Naive B cell (primary cell): ENCODE data around the gene RBM18. TPM values are rescaled to one million over a fixed set of nuclear protein-coding genes. Genes with fewer than 3 reads are reported as not detected.

Experiments used
- ATAC-seq, 2 donors: fragments of 150-1000 bp; cut with Tn5 transposase; 2 replicates each; pipeline ENCODE4 v1.10.0; 2021; ENCODE audit warnings: low read depth in 2 of 2, mild to moderate bottlenecking in 2 of 2, moderate library complexity in 2 of 2
- DNase-seq: peaks from one replicate; pipeline ENCODE4 v3.0.0; 2022
- H3K27ac Mint-ChIP-seq, 6 donors: one replicate each; pipeline ENCODE4 v1.8.0; 2020 to 2022; ENCODE audit warnings: mild to moderate bottlenecking in 6 of 6, mixed read lengths in 6 of 6, moderate library complexity in 5 of 6, inconsistent platforms in 2 of 6
- H3K27me3 Mint-ChIP-seq, 3 donors: one replicate each; pipeline ENCODE4 v1.8.0; 2021 to 2022; ENCODE audit warnings: mixed read lengths in 3 of 3, mild to moderate bottlenecking in 1 of 3
- H3K36me3 Mint-ChIP-seq, 2 donors: one replicate each; pipeline ENCODE4 v1.8.0; 2020 to 2022; ENCODE audit warnings: mixed read lengths in 2 of 2, inconsistent platforms in 1 of 2, mild to moderate bottlenecking in 1 of 2
- H3K4me1 Mint-ChIP-seq, 3 donors: one replicate each; pipeline ENCODE4 v1.8.0; 2020 to 2022; ENCODE audit warnings: mixed read lengths in 3 of 3, inconsistent platforms in 1 of 3, mild to moderate bottlenecking in 1 of 3, moderate library complexity in 1 of 3
- H3K4me3 Mint-ChIP-seq, 8 donors: one replicate each; pipeline ENCODE4 v1.8.0; 2020 to 2022; ENCODE audit warnings: mild to moderate bottlenecking in 8 of 8, mixed read lengths in 8 of 8, moderate library complexity in 8 of 8, inconsistent platforms in 2 of 8
- H3K9me3 Mint-ChIP-seq, 7 donors: one replicate each; pipeline ENCODE4 v1.8.0; 2020 to 2022; ENCODE audit warnings: mixed read lengths in 7 of 7, mild to moderate bottlenecking in 5 of 7, inconsistent platforms in 2 of 7, moderate library complexity in 1 of 7
- polyA plus RNA-seq, 6 donors: library from polyadenylated mRNA; unstranded; fragments of 300-500 nt; fragmentation: Illumina TruSeq; gene quantifications; one replicate each; pipeline ENCODE4 v1.2.3, GENCODE V29; 2021; ENCODE audit warnings: low read depth in 6 of 6

RBM18 gene
- polyA plus RNA-seq, 6 donors from 2014 or later, result 16.4 to 30.3 (median 21.6) TPM

DNA sequence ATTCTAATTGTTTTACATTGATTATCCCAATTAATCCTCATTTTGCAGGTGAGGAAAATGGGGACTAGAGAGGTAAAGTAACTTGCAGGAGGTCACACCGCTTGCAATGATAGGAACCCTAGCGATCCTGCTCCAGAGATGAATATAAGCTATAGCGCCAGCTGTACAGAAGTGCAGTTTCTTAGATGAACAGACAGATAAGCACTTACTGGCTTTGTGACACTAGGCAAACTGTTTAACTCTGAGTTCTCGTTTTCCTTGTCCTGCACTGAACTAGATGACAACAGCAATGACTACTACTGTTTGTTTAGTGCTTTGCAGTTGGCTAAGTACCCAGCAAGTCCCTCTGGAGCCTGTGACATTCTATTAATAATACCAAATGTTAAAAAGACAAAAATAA, 47.0 kb downstream of the RBM18 start:
- Mint-ChIP-seq H3K4me3 (peak overlapping the region in 1 of 8 donors; percentile 32), H3K36me3 (no peaks in the 10 kb centered on the region), H3K9me3 (peaks cover 0 to 3% (median 0%) of the 10 kb centered on the region in 7 donors), H3K27me3 (peaks cover 85 to 93% (median 91%) of the 10 kb centered on the region in 3 donors), H3K4me1 (peaks cover 20 to 42% (median 35%) of the 10 kb centered on the region in 3 donors), H3K27ac (no peak overlapping the region)
- DNase-seq, result no peak
- no peak for ATAC-seq

DNA sequence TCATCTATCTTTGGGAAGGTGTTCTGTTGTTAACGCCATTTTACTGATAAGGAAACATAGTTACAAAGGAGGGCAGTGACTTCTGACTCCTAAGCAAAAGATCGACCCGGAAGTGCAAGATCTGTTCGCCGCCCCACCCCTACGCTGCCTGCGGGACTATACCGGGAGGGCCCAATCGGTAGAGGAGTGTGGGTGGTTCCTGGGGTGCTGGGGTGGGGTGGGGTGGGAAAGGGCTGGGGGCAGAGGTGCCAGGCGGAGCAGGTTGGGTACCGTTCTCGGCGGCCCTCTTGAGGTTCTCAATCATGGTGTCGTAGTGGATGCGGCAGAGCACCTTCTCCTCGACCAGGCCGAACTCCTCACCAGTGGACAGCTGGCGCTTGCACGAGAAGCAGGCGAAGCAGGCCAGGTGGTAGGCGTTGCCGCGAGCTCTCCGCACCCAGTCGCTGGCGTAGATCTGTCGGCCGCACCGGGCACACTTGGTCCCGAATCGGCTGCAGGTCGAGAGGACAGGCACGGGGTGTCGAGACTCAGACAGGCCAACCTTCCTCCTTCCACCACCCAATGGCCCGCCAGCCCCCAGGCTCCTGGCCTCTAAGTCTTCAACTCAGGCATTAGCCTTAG, 47.7 kb downstream of the RBM18 start:
- H3K27me3 Mint-ChIP-seq, result peaks cover 85 to 93% (median 91%) of the 10 kb centered on the region in 3 donors
- no peaks in the 10 kb centered on the region for H3K36me3 Mint-ChIP-seq
- peaks cover 20 to 40% (median 34%) of the 10 kb centered on the region in 3 donors for H3K4me1 Mint-ChIP-seq
- peak overlapping the region in 2 of 8 donors; percentile 22 to 40 for H3K4me3 Mint-ChIP-seq
- no peak for ATAC-seq
- DNase-seq, result no peak
- no peak overlapping the region for H3K27ac Mint-ChIP-seq
- peaks cover 0 to 3% (median 0%) of the 10 kb centered on the region in 7 donors for H3K9me3 Mint-ChIP-seq

DNA sequence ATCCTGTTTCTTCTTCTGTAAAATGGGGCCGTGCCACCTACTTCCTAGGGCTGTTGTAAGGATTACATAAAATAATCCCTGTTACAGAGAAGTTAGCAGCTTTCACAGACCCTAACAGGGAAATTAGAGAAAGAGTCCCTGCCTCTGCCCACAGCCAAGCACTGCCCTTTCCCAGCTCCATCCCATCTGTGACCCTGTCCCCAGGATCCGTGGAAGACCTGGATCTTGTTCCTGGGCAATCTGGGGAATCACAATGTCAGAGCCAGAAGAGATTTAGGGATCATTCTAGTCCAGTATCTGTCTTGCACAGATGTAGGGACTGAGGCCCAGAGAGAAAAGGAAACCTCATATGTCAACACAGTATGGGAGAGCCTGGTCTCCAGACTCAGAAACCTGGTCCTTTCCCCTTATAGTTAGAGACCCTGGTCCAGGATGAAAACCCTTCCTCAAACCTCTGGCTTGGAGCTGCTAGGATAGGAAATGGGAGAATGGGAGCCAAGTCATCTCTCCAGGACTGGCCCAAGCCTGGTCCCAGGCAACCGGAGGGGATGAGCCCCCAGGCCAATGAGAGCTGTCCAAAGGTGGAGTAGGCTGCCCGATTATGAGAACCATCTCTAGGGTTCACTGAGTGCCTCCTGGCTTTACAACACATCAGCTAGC, 48.4 kb downstream of the RBM18 start:
- H3K4me3 Mint-ChIP-seq, result peak overlapping the region in 1 of 8 donors; percentile 40

DNA sequence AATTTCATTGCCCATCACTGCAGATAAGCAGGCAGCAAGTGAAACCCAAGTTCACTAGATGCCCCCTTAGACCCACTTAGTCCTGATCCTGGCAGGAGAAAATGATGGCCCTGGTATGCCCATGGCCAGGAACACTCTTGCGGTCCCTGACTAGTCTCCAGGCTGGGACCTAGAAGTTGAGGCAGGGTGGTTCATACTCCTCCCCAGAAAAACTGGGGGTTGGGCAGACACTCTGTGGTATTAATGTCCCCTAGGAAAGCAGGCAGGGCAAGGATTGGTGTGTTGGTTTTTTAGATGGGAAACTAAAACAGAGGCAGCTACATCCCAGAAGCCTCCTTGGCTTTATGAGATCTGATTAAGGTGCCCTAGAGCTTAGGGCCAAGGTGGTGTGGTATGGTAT, 49.0 kb downstream of the RBM18 start:
- H3K9me3 Mint-ChIP-seq, result peaks cover 0 to 3% (median 0%) of the 10 kb centered on the region in 7 donors
- no peaks in the 10 kb centered on the region for H3K36me3 Mint-ChIP-seq
- peak overlapping the region in 1 of 8 donors; percentile 40 for H3K4me3 Mint-ChIP-seq
- no peak for DNase-seq
- peaks cover 20 to 40% (median 34%) of the 10 kb centered on the region in 3 donors for H3K4me1 Mint-ChIP-seq
- peak overlapping the region in 1 of 6 donors; percentile 49 for H3K27ac Mint-ChIP-seq
- no peak for ATAC-seq
- peaks cover 87 to 93% (median 91%) of the 10 kb centered on the region in 3 donors for H3K27me3 Mint-ChIP-seq

More for the DNA sequence above, 48.4 kb downstream of the RBM18 start:
- H3K9me3 Mint-ChIP-seq, result peaks cover 0 to 3% (median 0%) of the 10 kb centered on the region in 7 donors
- ATAC-seq, result no peak
- no peak for DNase-seq
- H3K27ac Mint-ChIP-seq, result no peak overlapping the region
- H3K27me3 Mint-ChIP-seq, result peaks cover 85 to 93% (median 91%) of the 10 kb centered on the region in 3 donors
- H3K36me3 Mint-ChIP-seq, result no peaks in the 10 kb centered on the region
- H3K4me1 Mint-ChIP-seq, result peaks cover 20 to 40% (median 34%) of the 10 kb centered on the region in 3 donors

DNA sequence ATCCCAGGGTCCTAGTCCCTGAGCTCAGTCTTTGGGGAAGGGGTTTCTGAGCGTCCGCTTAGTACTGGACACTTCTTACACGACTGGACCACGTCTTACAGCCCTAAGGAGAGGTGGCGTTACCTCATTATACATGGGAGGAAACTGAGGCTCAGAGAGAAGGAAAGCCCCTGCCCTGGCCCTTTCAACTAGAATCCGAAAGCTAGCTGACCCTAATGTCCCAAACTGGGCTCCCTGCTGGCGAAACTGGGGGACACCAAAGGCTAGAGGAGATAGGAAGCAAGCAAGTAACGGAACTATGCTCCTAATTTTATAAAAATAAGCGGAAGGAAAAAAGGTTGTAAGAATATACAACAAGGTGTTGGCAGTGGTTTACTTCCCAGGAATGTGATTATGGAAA, 50.1 kb downstream of the RBM18 start:
- Mint-ChIP-seq H3K27ac (peak overlapping the region in 1 of 6 donors; percentile 37), H3K36me3 (no peaks in the 10 kb centered on the region)

DNA sequence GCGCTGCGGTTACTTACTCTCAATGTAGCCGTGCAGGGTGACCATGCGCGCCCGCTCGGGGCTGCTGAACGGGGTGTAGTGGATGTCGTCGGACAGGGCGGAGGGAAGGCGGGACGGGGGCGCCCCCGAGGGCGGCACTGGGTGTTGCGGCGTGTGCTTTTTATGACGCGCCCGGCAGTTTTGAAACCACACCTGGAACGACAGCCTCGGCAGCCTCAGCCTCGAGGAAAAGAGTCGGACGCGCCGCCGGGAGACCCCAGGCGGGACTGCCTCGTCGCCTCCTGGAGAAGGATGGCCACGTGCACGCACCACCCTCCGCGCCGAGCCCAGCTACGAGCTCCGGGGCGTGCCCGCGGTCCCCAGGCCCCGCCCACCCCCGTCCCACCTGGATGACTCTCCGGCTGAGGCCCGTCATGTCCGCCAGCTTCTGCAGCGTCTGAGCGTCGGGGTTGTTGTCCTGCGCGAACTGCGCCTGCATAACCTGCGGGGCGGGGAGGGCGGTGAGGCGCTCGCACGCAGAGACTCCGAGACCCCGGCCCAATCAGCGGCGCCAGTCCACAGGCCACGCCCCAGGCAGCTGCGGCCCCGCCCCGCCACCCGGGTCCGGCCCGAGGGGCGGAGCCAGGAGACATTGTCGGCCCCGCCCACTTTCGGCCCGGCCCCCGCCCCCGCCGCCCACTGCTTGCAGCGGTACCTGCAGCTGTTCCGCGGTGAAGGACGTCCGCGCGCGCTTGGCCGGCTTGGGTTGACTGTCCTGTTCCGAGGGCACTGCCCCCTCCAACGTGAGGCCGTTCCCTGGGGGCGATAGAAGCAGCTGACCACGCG, 50.8 kb downstream of the RBM18 start:
- Mint-ChIP-seq H3K36me3 (no peaks in the 10 kb centered on the region), H3K9me3 (peaks cover 0 to 3% (median 0%) of the 10 kb centered on the region in 7 donors), H3K4me1 (peaks cover 13 to 21% (median 18%) of the 10 kb centered on the region in 3 donors), H3K27me3 (peaks cover 77 to 90% (median 81%) of the 10 kb centered on the region in 3 donors), H3K4me3 (peak overlapping the region; percentile 60 to 86 (median 75)), H3K27ac (peak overlapping the region in 2 of 6 donors; percentile 19 to 52)
- peak; percentile 74 to 75 for ATAC-seq
- DNase-seq, result peak; percentile 41

More for the DNA sequence above, 50.1 kb downstream of the RBM18 start:
- H3K4me1 Mint-ChIP-seq, result peaks cover 19 to 28% (median 25%) of the 10 kb centered on the region in 3 donors
- peaks cover 0 to 3% (median 0%) of the 10 kb centered on the region in 7 donors for H3K9me3 Mint-ChIP-seq
- peaks cover 82 to 95% (median 88%) of the 10 kb centered on the region in 3 donors for H3K27me3 Mint-ChIP-seq
- H3K4me3 Mint-ChIP-seq, result peak overlapping the region; percentile 22 to 86 (median 70)
- DNase-seq (no peak), ATAC-seq (no peak)

DNA sequence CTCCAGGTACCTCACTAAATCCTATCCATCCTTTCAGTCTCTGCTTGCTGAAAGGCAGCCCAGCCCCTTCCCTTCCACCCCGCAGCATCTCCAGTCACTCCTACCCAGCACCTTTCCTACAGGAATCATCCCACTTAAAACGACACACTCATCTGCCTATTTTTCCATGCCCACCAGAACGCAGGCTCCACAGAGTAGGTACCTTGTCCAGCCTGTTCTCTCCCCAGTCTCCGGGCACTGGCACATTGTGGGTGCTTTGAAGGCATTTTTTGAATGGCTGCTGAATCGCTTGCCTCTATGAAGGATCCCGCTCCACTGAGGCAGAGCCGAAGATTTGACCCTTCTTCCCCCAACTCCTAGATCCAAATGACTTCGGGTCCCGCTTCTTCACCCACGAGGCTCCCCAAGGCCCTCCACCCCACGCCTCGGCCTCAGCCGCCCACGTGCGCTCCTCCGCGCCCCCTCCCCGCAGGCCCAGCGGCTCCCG, 51.5 kb downstream of the RBM18 start:
- peaks cover 0 to 2% (median 0%) of the 10 kb centered on the region in 7 donors for H3K9me3 Mint-ChIP-seq
- peak overlapping the region in 2 of 6 donors; percentile 42 to 78 for H3K27ac Mint-ChIP-seq
- ATAC-seq (no peak), DNase-seq (no peak)
- H3K4me1 Mint-ChIP-seq, result peaks cover 6 to 15% (median 11%) of the 10 kb centered on the region in 3 donors
- H3K27me3 Mint-ChIP-seq, result peaks cover 72 to 84% (median 77%) of the 10 kb centered on the region in 3 donors
- peak overlapping the region; percentile 60 to 86 (median 69) for H3K4me3 Mint-ChIP-seq
- no peaks in the 10 kb centered on the region for H3K36me3 Mint-ChIP-seq

DNA sequence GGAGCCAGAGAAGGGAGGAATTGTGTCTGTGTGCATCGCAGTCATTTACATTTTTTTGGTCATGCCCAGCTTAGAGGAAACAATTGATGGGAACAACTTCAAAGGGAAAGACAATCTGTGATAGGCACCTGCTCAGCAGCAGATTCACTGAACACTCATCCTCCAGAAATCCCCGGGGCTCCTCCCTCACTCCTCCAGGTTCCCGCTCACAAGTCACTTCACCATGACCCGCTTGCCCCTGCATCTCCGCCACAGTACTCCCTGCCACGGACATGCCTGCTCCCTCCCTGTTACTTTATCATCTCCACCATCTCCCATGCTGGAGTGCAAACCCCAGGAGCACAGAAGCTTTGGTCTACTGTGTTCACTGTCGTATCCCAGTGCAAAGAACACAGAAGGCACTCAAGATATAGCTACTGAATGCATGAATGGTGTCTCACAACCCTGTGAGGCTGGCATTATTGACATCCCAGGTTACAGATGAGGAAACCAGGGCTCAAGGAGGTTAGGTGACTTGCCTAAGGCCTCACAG, 52.1 kb downstream of the RBM18 start:
- Mint-ChIP-seq H3K4me3 (peak overlapping the region; percentile 10 to 86 (median 69)), H3K36me3 (no peaks in the 10 kb centered on the region), H3K4me1 (peaks cover 5 to 14% (median 7%) of the 10 kb centered on the region in 3 donors), H3K27me3 (peaks cover 66 to 84% (median 77%) of the 10 kb centered on the region in 3 donors), H3K27ac (no peak overlapping the region), H3K9me3 (peaks cover 0 to 2% (median 0%) of the 10 kb centered on the region in 7 donors)
- ATAC-seq (no peak), DNase-seq (no peak)

DNA sequence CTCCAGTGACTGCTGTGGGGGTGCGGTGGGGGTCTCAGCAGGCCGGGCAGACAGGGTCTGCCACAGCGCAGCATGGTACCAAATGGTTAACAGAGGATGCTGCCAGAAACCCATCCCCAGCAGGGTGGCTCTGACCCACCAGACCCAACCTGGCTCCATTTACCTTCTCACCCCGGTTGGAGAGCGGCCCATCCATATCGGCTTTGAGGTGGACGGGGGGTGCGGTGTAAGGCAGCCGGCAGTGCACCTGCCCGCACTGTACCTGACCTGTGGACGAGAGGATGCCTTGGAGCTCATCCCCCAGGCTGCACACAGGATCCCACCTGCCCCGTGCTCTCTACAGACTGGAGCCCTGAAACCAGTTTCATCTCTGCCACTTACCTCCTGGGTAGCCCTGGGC, 55.2 kb downstream of the RBM18 start:
- no peak overlapping the region for H3K4me3 Mint-ChIP-seq
- no peak overlapping the region for H3K27ac Mint-ChIP-seq
- H3K27me3 Mint-ChIP-seq, result peaks cover 43 to 69% (median 68%) of the 10 kb centered on the region in 3 donors
- no peaks in the 10 kb centered on the region for H3K36me3 Mint-ChIP-seq
- H3K4me1 Mint-ChIP-seq, result peaks cover 5 to 8% (median 7%) of the 10 kb centered on the region in 3 donors
- DNase-seq (no peak), ATAC-seq (no peak)
- no peaks in the 10 kb centered on the region for H3K9me3 Mint-ChIP-seq

DNA sequence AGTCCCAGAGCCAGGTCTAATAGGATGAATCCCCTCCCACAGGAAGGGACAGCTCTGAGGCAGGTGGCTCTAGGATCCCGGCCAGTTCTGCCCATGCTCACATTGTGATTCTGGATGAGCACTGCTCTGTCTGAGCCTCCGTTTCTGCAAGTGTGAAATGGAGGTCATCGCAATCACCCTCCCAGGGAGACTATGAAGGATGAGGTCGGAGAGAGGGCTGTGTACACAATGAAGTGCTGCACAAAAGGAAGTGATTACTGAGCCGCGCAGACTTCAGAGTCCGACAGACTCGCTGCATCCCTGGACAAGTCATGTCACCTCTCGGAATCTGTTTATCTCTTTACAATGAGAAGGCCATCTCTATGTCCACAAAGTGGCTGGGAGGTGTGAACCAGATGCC, 57.5 kb downstream of the RBM18 start:
- H3K9me3 Mint-ChIP-seq, result no peaks in the 10 kb centered on the region
- DNase-seq (no peak), ATAC-seq (no peak)
- H3K4me1 Mint-ChIP-seq, result no peaks in the 10 kb centered on the region
- H3K27ac Mint-ChIP-seq, result no peak overlapping the region
- H3K27me3 Mint-ChIP-seq, result peaks cover 34 to 50% (median 49%) of the 10 kb centered on the region in 3 donors
- H3K4me3 Mint-ChIP-seq, result peak overlapping the region in 1 of 8 donors; percentile 74
- no peaks in the 10 kb centered on the region for H3K36me3 Mint-ChIP-seq

DNA sequence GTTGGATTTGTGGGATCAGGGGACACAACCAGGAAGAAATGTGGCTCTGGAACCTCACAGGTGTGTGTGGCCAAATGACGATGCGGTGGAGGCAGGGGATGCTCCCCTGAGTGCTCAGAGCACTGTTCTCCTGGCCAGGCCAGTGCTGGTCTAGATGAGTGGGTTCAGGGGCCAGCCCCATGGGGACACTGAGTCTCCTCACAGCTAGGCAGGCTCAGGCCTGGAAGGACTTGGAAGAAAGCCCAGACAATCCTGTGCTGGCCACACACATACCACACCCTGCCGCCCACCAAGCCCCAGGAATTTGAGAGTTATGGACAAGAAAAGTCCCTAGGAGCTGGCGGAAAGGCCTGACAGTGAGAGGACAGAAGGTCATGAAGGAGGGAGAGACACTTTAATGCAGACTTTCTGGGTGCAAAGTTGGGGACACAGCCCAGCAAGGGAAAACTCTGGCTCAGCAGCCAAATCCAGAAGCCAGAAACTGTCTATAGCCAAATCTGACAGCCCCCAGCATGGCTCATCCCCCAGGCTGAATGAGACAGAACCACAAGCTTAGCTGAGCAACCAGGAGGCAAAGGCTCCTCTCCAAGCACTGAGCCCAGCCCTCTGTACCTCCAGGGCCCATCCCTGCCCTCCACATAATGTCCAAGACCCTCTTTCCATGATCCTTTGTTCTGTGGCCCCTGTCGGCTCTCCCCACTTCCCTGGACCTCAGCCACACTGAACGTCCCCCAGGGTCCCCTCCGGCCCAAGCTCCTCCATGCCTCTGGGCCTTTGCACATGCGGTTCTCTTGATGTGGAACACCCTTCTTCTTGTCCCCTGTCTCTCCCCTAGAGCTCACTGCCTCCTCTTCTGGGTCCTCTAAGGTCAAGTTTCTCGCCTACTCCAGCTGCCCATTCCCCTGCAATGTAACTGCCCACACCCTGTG, 58.3 kb downstream of the RBM18 start:
- Mint-ChIP-seq H3K27me3 (peaks cover 27 to 43% (median 42%) of the 10 kb centered on the region in 3 donors), H3K4me1 (no peaks in the 10 kb centered on the region), H3K27ac (peak overlapping the region in 2 of 6 donors; percentile 15 to 46), H3K4me3 (peak overlapping the region in 1 of 8 donors; percentile 74), H3K9me3 (no peaks in the 10 kb centered on the region), H3K36me3 (no peaks in the 10 kb centered on the region)
- no peak for ATAC-seq
- no peak for DNase-seq

DNA sequence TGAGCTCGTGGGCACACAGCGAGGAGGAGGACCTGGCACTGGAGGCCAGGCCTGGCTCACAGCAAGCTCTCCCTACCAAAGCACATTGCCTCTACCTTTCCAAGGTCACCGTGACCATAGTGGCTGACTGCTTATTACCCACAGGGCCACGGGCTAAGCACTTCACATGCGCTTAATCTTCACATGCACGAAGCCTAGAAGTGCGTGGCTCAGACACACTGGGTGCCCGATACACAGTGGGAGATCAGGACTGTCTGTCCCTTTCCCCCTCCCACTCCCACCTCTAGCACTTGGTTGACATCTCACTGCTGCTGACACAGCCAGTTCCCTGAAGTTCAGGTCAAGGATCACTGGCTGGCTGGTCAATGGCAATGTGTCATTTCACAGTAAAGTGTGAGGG, 59.5 kb downstream of the RBM18 start:
- H3K9me3 Mint-ChIP-seq, result no peaks in the 10 kb centered on the region
- no peaks in the 10 kb centered on the region for H3K36me3 Mint-ChIP-seq
- H3K27ac Mint-ChIP-seq, result no peak overlapping the region
- H3K4me1 Mint-ChIP-seq, result no peaks in the 10 kb centered on the region
- no peak overlapping the region for H3K4me3 Mint-ChIP-seq
- no peak for ATAC-seq
- DNase-seq, result no peak
- H3K27me3 Mint-ChIP-seq, result peaks cover 17 to 35% (median 30%) of the 10 kb centered on the region in 3 donors
